ENCODE results near the gene VPS35L.

DNA sequence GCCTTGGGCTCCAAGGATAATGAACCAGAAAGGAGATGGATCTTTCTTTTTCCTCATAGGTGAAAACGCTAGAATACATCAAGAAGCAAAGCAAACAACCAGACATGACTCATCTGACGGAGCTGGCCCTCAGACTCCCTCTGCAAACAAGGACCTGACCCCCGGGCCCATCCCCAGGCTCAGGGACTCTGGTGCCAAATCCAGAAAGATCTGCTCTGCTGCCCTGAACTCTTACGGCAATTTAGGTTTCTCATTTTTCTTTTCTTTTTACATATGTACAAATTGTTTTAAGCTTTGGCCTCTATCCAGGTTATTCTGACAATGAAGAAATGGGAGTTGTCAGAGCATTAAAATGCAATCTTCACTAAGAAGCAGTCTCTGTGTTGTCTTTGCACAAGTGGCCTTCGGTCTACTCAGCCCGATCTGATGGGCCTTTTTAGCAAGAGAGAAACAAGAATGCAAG lies 144.8 kb downstream of the VPS35L start:
- TF ChIP-seq, protein P1, sequence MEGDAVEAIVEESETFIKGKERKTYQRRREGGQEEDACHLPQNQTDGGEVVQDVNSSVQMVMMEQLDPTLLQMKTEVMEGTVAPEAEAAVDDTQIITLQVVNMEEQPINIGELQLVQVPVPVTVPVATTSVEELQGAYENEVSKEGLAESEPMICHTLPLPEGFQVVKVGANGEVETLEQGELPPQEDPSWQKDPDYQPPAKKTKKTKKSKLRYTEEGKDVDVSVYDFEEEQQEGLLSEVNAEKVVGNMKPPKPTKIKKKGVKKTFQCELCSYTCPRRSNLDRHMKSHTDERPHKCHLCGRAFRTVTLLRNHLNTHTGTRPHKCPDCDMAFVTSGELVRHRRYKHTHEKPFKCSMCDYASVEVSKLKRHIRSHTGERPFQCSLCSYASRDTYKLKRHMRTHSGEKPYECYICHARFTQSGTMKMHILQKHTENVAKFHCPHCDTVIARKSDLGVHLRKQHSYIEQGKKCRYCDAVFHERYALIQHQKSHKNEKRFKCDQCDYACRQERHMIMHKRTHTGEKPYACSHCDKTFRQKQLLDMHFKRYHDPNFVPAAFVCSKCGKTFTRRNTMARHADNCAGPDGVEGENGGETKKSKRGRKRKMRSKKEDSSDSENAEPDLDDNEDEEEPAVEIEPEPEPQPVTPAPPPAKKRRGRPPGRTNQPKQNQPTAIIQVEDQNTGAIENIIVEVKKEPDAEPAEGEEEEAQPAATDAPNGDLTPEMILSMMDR (conservative IDR thresholded peaks at IDR 0.05; ENCODE audit: low read depth in 2 of 2) = no peak
- TF ChIP-seq ZNF114 (CRISPR knock-in tag; IDR thresholded peaks at IDR 0.05) (no peak), CREB1 (CRISPR knock-in tag; IDR thresholded peaks at IDR 0.05; ENCODE audit: low read depth) (no peak), STAT1 (IDR thresholded peaks at IDR 0.05; ENCODE audit: unreplicated experiment) (no peak), POLR2AphosphoS5 (IDR thresholded peaks at IDR 0.05; ENCODE audit: low read depth) (0 out of 2 replicates have a peak, but pooled peaks have one; percentile 8), EZH2 (IDR thresholded peaks at IDR 0.05; ENCODE audit: low read depth, unreplicated experiment) (no peak), EZH2phosphoT487 (IDR thresholded peaks at IDR 0.05; ENCODE audit: unreplicated experiment) (no peak), JUNB (IDR thresholded peaks at IDR 0.05; ENCODE audit: unreplicated experiment) (no peak), NANOG (IDR thresholded peaks at IDR 0.05; ENCODE audit: borderline replicate concordance) (no peak), ZNF331 (CRISPR knock-in tag; IDR thresholded peaks at IDR 0.05; ENCODE audit: low read depth) (no peak)
- TF ChIP-seq, protein P2, sequence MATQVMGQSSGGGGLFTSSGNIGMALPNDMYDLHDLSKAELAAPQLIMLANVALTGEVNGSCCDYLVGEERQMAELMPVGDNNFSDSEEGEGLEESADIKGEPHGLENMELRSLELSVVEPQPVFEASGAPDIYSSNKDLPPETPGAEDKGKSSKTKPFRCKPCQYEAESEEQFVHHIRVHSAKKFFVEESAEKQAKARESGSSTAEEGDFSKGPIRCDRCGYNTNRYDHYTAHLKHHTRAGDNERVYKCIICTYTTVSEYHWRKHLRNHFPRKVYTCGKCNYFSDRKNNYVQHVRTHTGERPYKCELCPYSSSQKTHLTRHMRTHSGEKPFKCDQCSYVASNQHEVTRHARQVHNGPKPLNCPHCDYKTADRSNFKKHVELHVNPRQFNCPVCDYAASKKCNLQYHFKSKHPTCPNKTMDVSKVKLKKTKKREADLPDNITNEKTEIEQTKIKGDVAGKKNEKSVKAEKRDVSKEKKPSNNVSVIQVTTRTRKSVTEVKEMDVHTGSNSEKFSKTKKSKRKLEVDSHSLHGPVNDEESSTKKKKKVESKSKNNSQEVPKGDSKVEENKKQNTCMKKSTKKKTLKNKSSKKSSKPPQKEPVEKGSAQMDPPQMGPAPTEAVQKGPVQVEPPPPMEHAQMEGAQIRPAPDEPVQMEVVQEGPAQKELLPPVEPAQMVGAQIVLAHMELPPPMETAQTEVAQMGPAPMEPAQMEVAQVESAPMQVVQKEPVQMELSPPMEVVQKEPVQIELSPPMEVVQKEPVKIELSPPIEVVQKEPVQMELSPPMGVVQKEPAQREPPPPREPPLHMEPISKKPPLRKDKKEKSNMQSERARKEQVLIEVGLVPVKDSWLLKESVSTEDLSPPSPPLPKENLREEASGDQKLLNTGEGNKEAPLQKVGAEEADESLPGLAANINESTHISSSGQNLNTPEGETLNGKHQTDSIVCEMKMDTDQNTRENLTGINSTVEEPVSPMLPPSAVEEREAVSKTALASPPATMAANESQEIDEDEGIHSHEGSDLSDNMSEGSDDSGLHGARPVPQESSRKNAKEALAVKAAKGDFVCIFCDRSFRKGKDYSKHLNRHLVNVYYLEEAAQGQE (IDR thresholded peaks at IDR 0.05; ENCODE audit: unreplicated experiment) = no peak
- TF ChIP-seq, protein P3, sequence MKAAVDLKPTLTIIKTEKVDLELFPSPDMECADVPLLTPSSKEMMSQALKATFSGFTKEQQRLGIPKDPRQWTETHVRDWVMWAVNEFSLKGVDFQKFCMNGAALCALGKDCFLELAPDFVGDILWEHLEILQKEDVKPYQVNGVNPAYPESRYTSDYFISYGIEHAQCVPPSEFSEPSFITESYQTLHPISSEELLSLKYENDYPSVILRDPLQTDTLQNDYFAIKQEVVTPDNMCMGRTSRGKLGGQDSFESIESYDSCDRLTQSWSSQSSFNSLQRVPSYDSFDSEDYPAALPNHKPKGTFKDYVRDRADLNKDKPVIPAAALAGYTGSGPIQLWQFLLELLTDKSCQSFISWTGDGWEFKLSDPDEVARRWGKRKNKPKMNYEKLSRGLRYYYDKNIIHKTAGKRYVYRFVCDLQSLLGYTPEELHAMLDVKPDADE (IDR thresholded peaks at IDR 0.05) = no peak
- TF ChIP-seq, protein P4, sequence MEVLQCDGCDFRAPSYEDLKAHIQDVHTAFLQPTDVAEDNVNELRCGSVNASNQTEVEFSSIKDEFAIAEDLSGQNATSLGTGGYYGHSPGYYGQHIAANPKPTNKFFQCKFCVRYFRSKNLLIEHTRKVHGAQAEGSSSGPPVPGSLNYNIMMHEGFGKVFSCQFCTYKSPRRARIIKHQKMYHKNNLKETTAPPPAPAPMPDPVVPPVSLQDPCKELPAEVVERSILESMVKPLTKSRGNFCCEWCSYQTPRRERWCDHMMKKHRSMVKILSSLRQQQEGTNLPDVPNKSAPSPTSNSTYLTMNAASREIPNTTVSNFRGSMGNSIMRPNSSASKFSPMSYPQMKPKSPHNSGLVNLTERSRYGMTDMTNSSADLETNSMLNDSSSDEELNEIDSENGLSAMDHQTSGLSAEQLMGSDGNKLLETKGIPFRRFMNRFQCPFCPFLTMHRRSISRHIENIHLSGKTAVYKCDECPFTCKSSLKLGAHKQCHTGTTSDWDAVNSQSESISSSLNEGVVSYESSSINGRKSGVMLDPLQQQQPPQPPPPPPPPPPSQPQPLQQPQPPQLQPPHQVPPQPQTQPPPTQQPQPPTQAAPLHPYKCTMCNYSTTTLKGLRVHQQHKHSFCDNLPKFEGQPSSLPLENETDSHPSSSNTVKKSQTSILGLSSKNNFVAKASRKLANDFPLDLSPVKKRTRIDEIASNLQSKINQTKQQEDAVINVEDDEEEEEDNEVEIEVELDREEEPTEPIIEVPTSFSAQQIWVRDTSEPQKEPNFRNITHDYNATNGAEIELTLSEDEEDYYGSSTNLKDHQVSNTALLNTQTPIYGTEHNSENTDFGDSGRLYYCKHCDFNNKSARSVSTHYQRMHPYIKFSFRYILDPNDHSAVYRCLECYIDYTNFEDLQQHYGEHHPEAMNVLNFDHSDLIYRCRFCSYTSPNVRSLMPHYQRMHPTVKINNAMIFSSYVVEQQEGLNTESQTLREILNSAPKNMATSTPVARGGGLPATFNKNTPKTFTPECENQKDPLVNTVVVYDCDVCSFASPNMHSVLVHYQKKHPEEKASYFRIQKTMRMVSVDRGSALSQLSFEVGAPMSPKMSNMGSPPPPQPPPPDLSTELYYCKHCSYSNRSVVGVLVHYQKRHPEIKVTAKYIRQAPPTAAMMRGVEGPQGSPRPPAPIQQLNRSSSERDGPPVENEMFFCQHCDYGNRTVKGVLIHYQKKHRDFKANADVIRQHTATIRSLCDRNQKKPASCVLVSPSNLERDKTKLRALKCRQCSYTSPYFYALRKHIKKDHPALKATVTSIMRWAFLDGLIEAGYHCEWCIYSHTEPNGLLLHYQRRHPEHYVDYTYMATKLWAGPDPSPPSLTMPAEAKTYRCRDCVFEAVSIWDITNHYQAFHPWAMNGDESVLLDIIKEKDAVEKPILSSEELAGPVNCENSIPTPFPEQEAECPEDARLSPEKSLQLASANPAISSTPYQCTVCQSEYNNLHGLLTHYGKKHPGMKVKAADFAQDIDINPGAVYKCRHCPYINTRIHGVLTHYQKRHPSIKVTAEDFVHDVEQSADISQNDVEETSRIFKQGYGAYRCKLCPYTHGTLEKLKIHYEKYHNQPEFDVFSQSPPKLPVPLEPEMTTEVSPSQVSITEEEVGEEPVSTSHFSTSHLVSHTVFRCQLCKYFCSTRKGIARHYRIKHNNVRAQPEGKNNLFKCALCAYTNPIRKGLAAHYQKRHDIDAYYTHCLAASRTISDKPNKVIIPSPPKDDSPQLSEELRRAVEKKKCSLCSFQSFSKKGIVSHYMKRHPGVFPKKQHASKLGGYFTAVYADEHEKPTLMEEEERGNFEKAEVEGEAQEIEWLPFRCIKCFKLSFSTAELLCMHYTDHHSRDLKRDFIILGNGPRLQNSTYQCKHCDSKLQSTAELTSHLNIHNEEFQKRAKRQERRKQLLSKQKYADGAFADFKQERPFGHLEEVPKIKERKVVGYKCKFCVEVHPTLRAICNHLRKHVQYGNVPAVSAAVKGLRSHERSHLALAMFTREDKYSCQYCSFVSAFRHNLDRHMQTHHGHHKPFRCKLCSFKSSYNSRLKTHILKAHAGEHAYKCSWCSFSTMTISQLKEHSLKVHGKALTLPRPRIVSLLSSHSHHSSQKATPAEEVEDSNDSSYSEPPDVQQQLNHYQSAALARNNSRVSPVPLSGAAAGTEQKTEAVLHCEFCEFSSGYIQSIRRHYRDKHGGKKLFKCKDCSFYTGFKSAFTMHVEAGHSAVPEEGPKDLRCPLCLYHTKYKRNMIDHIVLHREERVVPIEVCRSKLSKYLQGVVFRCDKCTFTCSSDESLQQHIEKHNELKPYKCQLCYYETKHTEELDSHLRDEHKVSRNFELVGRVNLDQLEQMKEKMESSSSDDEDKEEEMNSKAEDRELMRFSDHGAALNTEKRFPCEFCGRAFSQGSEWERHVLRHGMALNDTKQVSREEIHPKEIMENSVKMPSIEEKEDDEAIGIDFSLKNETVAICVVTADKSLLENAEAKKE (CRISPR knock-in tag; IDR thresholded peaks at IDR 0.05) = no peak
